HEK293T (cell line): ENCODE data around the gene RRBP1.
"Not testable (repeated sequence)": the region's sequence is repeated elsewhere in the genome, so short reads cannot be mapped to it uniquely, and the experiment has no call there.

Source experiments
- CTCF ChIA-PET: fragments of 350-600 bp; formaldehyde crosslinking; extraction: SDS; loops from one replicate; lab custom pipeline; 2021; ENCODE audit warnings: antibody characterized with exemption, inconsistent platforms; lab: Yijun Ruan, JAX
- POLR2A ChIA-PET: fragments of 350-600 bp; formaldehyde crosslinking; extraction: SDS; loops from one replicate; lab custom pipeline; 2020; ENCODE audit warnings: antibody characterized with exemption, inconsistent platforms; lab: Yijun Ruan, JAX
- DNase-seq: peaks from one replicate; pipeline ENCODE4 v3.0.0; 2012; ENCODE audit warnings: mixed read lengths; ENCODE audit errors: extremely low spot score
- ARNT ChIP-seq: fragments of 450-650 bp; IDR thresholded peaks from 2 replicates; pipeline ENCODE4 v1.6.1; 2017; ENCODE audit warnings: mild to moderate bottlenecking
- BHLHE40 ChIP-seq: fragments of 450-650 bp; IDR thresholded peaks from 2 replicates; pipeline ENCODE4 v1.6.1; 2016; ENCODE audit warnings: mild to moderate bottlenecking, moderate library complexity, borderline replicate concordance
- CTBP1 ChIP-seq: fragments of 450-650 bp; IDR thresholded peaks from 2 replicates; pipeline ENCODE4 v1.6.1; 2016; ENCODE audit warnings: borderline replicate concordance
- ELF4 ChIP-seq: fragments of 450-650 bp; IDR thresholded peaks from 2 replicates; pipeline ENCODE4 v1.6.1; 2017; ENCODE audit warnings: antibody characterized with exemption
- FOXA1 ChIP-seq: fragments of 450-650 bp; IDR thresholded peaks from 2 replicates; pipeline ENCODE4 v1.6.1; 2016; ENCODE audit warnings: mild to moderate bottlenecking
- FOXK2 ChIP-seq: fragments of 450-650 bp; IDR thresholded peaks from 2 replicates; pipeline ENCODE4 v1.6.1; 2016; ENCODE audit warnings: mild to moderate bottlenecking
- FOXM1 ChIP-seq: fragments of 450-650 bp; IDR thresholded peaks from 2 replicates; pipeline ENCODE4 v1.6.1; 2017; ENCODE audit warnings: mild to moderate bottlenecking, borderline replicate concordance
- HDGF ChIP-seq: fragments of 450-650 bp; IDR thresholded peaks from 2 replicates; pipeline ENCODE4 v1.6.1; 2017; ENCODE audit warnings: antibody characterized with exemption, borderline replicate concordance
- L3MBTL2 ChIP-seq: fragments of 450-650 bp; conservative IDR thresholded peaks from 2 replicates; pipeline ENCODE4 v1.6.1; 2016; ENCODE audit warnings: mild to moderate bottlenecking
- LEF1 ChIP-seq: fragments of 450-650 bp; IDR thresholded peaks from 2 replicates; pipeline ENCODE4 v1.6.1; 2017; ENCODE audit warnings: mild to moderate bottlenecking, borderline replicate concordance
- NFRKB ChIP-seq: fragments of 450-650 bp; IDR thresholded peaks from 2 replicates; pipeline ENCODE4 v1.6.1; 2016; ENCODE audit warnings: mild to moderate bottlenecking, moderate library complexity
- PKNOX1 ChIP-seq: fragments of 450-650 bp; IDR thresholded peaks from 2 replicates; pipeline ENCODE4 v1.6.1; 2016
- SP1 ChIP-seq: fragments of 450-650 bp; IDR thresholded peaks from 2 replicates; pipeline ENCODE4 v1.6.1; 2017
- SUZ12 ChIP-seq: fragments of 450-650 bp; IDR thresholded peaks from 2 replicates; pipeline ENCODE4 v1.6.1; 2016; ENCODE audit warnings: mild to moderate bottlenecking
- TARDBP ChIP-seq: fragments of 450-650 bp; IDR thresholded peaks from 2 replicates; pipeline ENCODE4 v1.6.1; 2016
- ZNF384 ChIP-seq: fragments of 450-650 bp; IDR thresholded peaks from 2 replicates; pipeline ENCODE4 v1.6.1; 2016

Gene RRBP1

GRCh38 chr20:17710379-17711266 lies 28.6 kb upstream of the RRBP1 start:
- ChIA-PET POLR2A (interaction anchor here (1.1 kb wide), 1 partner anchor 28 kb away, joined by 4 read pairs; the partner anchor contains the start of gene RRBP1), CTCF (interaction anchor here (2.3 kb wide), 1 partner anchor 28 kb away, joined by 14 read pairs; the partner anchor contains the start of gene RRBP1)
- TF ChIP-seq FOXM1 (no peak), SUZ12 (no peak), FOXK2 (no peak), NFRKB (no peak), BHLHE40 (no peak), ELF4 (no peak), SP1 (no peak), HDGF (no peak), ZNF384 (no peak), PKNOX1 (no peak), LEF1 (no peak), TARDBP (no peak), ARNT (no peak)
- no peak for DNase-seq

GRCh38 chr20:17709361-17710293 lies 27.6 kb upstream of the RRBP1 start:
- POLR2A ChIA-PET = interaction anchor here (1.1 kb wide), 1 partner anchor 27 kb away, joined by 4 read pairs; the partner anchor contains the start of gene RRBP1
- CTCF ChIA-PET = interaction anchor here (2.3 kb wide), 1 partner anchor 27 kb away, joined by 14 read pairs; the partner anchor contains the start of gene RRBP1
- TF ChIP-seq CTBP1 (no peak), ELF4 (no peak), BHLHE40 (no peak), SP1 (no peak), FOXM1 (no peak), HDGF (no peak)
- DNase-seq = no peak

GRCh38 chr20:17708675-17709360 lies 26.8 kb upstream of the RRBP1 start:
- no peak for DNase-seq
- CTCF ChIA-PET = interaction anchor here (2.3 kb wide), 1 partner anchor 26 kb away, joined by 14 read pairs; the partner anchor contains the start of gene RRBP1
- POLR2A ChIA-PET = no interaction called here
- TF ChIP-seq FOXK2 = no peak
- TF ChIP-seq FOXA1 = no peak
- no peak for TF ChIP-seq LEF1
- no peak for TF ChIP-seq SP1
- TF ChIP-seq FOXM1 = no peak
- no peak for TF ChIP-seq L3MBTL2
- TF ChIP-seq ELF4 = no peak
- TF ChIP-seq HDGF = no peak
- TF ChIP-seq TARDBP = no peak
- no peak for TF ChIP-seq PKNOX1
- no peak for TF ChIP-seq NFRKB
- no peak for TF ChIP-seq CTBP1
- TF ChIP-seq ZNF384 = no peak
- TF ChIP-seq BHLHE40 = no peak

- DNase-seq, CTCF ChIA-PET, POLR2A ChIA-PET: not testable (repeated sequence)
These were observed 25.9 kb upstream of the RRBP1 start for GRCh38 chr20:17707951-17708350.

GRCh38 chr20:17706632-17707031 lies 24.6 kb upstream of the RRBP1 start:
- CTCF ChIA-PET = interaction anchor here (1.1 kb wide), 1 partner anchor 24 kb away, joined by 4 read pairs; no protein-coding TSS in a partner anchor
- POLR2A ChIA-PET = no interaction called here
- TF ChIP-seq BHLHE40 = no peak
- no peak for TF ChIP-seq LEF1
- no peak for TF ChIP-seq FOXA1
- no peak for TF ChIP-seq ARNT
- no peak for DNase-seq

- TF ChIP-seq FOXM1 = no peak
- no peak for TF ChIP-seq TARDBP
- no peak for TF ChIP-seq HDGF
- TF ChIP-seq ELF4 = no peak
- TF ChIP-seq SP1 = no peak
- TF ChIP-seq BHLHE40 = no peak
- no peak for TF ChIP-seq SUZ12
- TF ChIP-seq ZNF384 = no peak
- TF ChIP-seq ARNT = no peak
- TF ChIP-seq L3MBTL2 = no peak
- no peak for TF ChIP-seq FOXA1
- no peak for TF ChIP-seq FOXK2
- ChIA-PET POLR2A (no interaction called here), CTCF (interaction anchor here (1.1 kb wide), 1 partner anchor 23 kb away, joined by 4 read pairs; no protein-coding TSS in a partner anchor)
- no peak for DNase-seq
These were observed 23.9 kb upstream of the RRBP1 start for GRCh38 chr20:17705916-17706315.
